ENCODE data around the gene RTN4RL1. TPM values are rescaled to one million over a fixed set of nuclear protein-coding genes. Genes with fewer than 3 reads are reported as not detected.

Gene RTN4RL1
- total RNA-seq, 2 donors from 2014 or later = 18.2 to 19.6 TPM

- Histone ChIP-seq H3K27me3 (ENCODE audit: control insufficient read depth, insufficient read depth, low read length, poor library complexity, severe bottlenecking) (no peaks in the 10 kb centered on the region), H3K4me1 (ENCODE audit: control insufficient read depth, insufficient read depth, low read length) (peaks cover 4% of the 10 kb centered on the region), H3K4me3 (ENCODE audit: low read length) (no peak overlapping the region), H3K27ac (ENCODE audit: low read depth, low read length) (no peak overlapping the region), H3K9ac (ENCODE audit: extremely low read depth, low read length, poor library complexity, severe bottlenecking) (no peak overlapping the region), H3K9me3 (ENCODE audit: control insufficient read depth, low read length) (no peaks in the 10 kb centered on the region), H3K36me3 (ENCODE audit: control insufficient read depth, insufficient read depth, low read length) (peaks cover 11% of the 10 kb centered on the region)
- 64% methylated on average over 4 of the region's 9 CpGs; no CpG with 5 or more reads in 1 of the 2 experiments for WGBS, 2 experiments (ENCODE audit: insufficient coverage in 1 of 2, insufficient read length in 1 of 2)
- Mint-ChIP-seq H3K27ac (no peak overlapping the region), H3K4me1 (peaks cover 4% of the 10 kb centered on the region), H3K9me3 (no peaks in the 10 kb centered on the region), H3K27me3 (ENCODE audit: insufficient read depth) (no peaks in the 10 kb centered on the region), H3K4me3 (no peak overlapping the region), H3K36me3 (ENCODE audit: low read depth) (peaks cover 24% of the 10 kb centered on the region)
- no peak for TF ChIP-seq CTCF (conservative IDR thresholded peaks at IDR 0.05)
- DNase-seq = no peak
Measured at GRCh38 chr17:2034806-2035540, 9.8 kb upstream of the RTN4RL1 start.

- Mint-ChIP-seq H3K9me3 (no peaks in the 10 kb centered on the region), H3K4me3 (no peak overlapping the region), H3K36me3 (ENCODE audit: low read depth) (peaks cover 24% of the 10 kb centered on the region), H3K27me3 (ENCODE audit: insufficient read depth) (peaks cover 7% of the 10 kb centered on the region), H3K27ac (no peak overlapping the region), H3K4me1 (peaks cover 4% of the 10 kb centered on the region)
- 76% methylated on average over 5 of the region's 7 CpGs; no CpG with 5 or more reads in 1 of the 2 experiments for WGBS, 2 experiments (ENCODE audit: insufficient coverage in 1 of 2, insufficient read length in 1 of 2)
- Histone ChIP-seq H3K36me3 (ENCODE audit: control insufficient read depth, insufficient read depth, low read length) (peaks cover 6% of the 10 kb centered on the region), H3K4me1 (ENCODE audit: control insufficient read depth, insufficient read depth, low read length) (peaks cover 4% of the 10 kb centered on the region), H3K27ac (ENCODE audit: low read depth, low read length) (peak overlapping the region; percentile 44), H3K9me3 (ENCODE audit: control insufficient read depth, low read length) (no peaks in the 10 kb centered on the region), H3K27me3 (ENCODE audit: control insufficient read depth, insufficient read depth, low read length, poor library complexity, severe bottlenecking) (no peaks in the 10 kb centered on the region), H3K9ac (ENCODE audit: extremely low read depth, low read length, poor library complexity, severe bottlenecking) (no peak overlapping the region), H3K4me3 (ENCODE audit: low read length) (no peak overlapping the region)
- TF ChIP-seq CTCF (conservative IDR thresholded peaks at IDR 0.05) = no peak
- no peak for DNase-seq
Measured at GRCh38 chr17:2034157-2034556, 9.0 kb upstream of the RTN4RL1 start.

GRCh38 chr17:2033153-2033552 lies 8.0 kb upstream of the RTN4RL1 start:
- Histone ChIP-seq H3K27ac (ENCODE audit: low read depth, low read length) (no peak overlapping the region), H3K4me1 (ENCODE audit: control insufficient read depth, insufficient read depth, low read length) (peaks cover 4% of the 10 kb centered on the region), H3K9me3 (ENCODE audit: control insufficient read depth, low read length) (no peaks in the 10 kb centered on the region), H3K9ac (ENCODE audit: extremely low read depth, low read length, poor library complexity, severe bottlenecking) (no peak overlapping the region), H3K27me3 (ENCODE audit: control insufficient read depth, insufficient read depth, low read length, poor library complexity, severe bottlenecking) (no peaks in the 10 kb centered on the region), H3K4me3 (ENCODE audit: low read length) (no peak overlapping the region), H3K36me3 (ENCODE audit: control insufficient read depth, insufficient read depth, low read length) (peaks cover 6% of the 10 kb centered on the region)
- no peak for DNase-seq
- TF ChIP-seq CTCF (conservative IDR thresholded peaks at IDR 0.05) = no peak
- WGBS, 2 experiments (ENCODE audit: insufficient coverage in 1 of 2, insufficient read length in 1 of 2) = 93 to 94% methylated on average over 7 of the region's 7 CpGs
- Mint-ChIP-seq H3K27ac (no peak overlapping the region), H3K27me3 (ENCODE audit: insufficient read depth) (peaks cover 17% of the 10 kb centered on the region), H3K36me3 (ENCODE audit: low read depth) (peaks cover 17% of the 10 kb centered on the region), H3K9me3 (no peaks in the 10 kb centered on the region), H3K4me3 (no peak overlapping the region), H3K4me1 (peaks cover 4% of the 10 kb centered on the region)

Data from endodermal cell (in vitro differentiated cells).